K562 (cell line): ENCODE results near the gene AGK. TPM values are rescaled to one million over a fixed set of nuclear protein-coding genes. Genes with fewer than 3 reads are reported as not detected.
A peak's percentile ranks its signal among the peaks of the same experiment; 100 is the strongest.

ENCODE experiments used
- ATAC-seq: fragments of 200-7000 bp; cut with Tn5 transposase; 3 replicates; pipeline ENCODE4 v1.9.1; 2020; ENCODE audit warnings: moderate library complexity
- BruUV-seq: library from RNA; stranded (reverse); fragments of 400-500 nt; replicated peaks from 2 replicates; lab custom pipeline; 2021; lab: Mats Ljungman, UMichigan
- CTCF ChIA-PET: fragments of 300-600 bp; formaldehyde crosslinking; extraction: SDS; loops from one replicate; lab custom pipeline; 2021; ENCODE audit warnings: low intra/inter-chr PET ratio; lab: Yijun Ruan, JAX
- POLR2A ChIA-PET: fragments of 300-600, 350-650 bp; sonication (Branson Sonifier 250); formaldehyde crosslinking; extraction: SDS; loops from one replicate; lab custom pipeline; 2021; ENCODE audit warnings: antibody characterized with exemption, inconsistent platforms; lab: Yijun Ruan, JAX
- DNase-seq, 4 experiments: peaks; one replicate each; pipeline versions ENCODE4 v3.0.0 to v3.0.0-alpha.2; 2011 to 2018; ENCODE audit warnings: low spot score in 3 of 4, mixed read lengths in 3 of 4; ENCODE audit errors: extremely low read depth in 1 of 4
- FAIRE-seq: peaks from 2 replicates; lab custom pipeline; 2011; peaks lifted over from hg19 to GRCh38; lab: Jason Lieb, UNC
- H2AFZ ChIP-seq: 2 replicates; pipeline ENCODE4 v1.6.0; 2011; ENCODE audit warnings: low read depth, low read length, control low read depth, inconsistent platforms
- H3K27ac ChIP-seq: fragments of 200-600 bp; 3 replicates; pipeline ENCODE4 v1.8.0; 2011; ENCODE audit warnings: low read depth, mild to moderate bottlenecking, control low read depth, inconsistent platforms, low read length, moderate library complexity, mixed read lengths; ENCODE audit errors: extremely low read depth
- H3K27me3 ChIP-seq, 2 experiments: fragments of 300-600 bp in 1 of 2; 2 replicates in 1 of 2; 3 replicates in 1 of 2; pipeline versions ENCODE4 v1.6.0 to v1.8.0; 2011; ENCODE audit warnings: inconsistent platforms in 2 of 2, low read length in 2 of 2, mild to moderate bottlenecking in 1 of 2, mixed read lengths in 1 of 2, moderate library complexity in 1 of 2; ENCODE audit not compliant: control insufficient read depth in 2 of 2, insufficient read depth in 2 of 2
- H3K36me3 ChIP-seq: fragments of 300-600 bp; 3 replicates; pipeline ENCODE4 v1.8.0; 2011; ENCODE audit warnings: mild to moderate bottlenecking, low read length, inconsistent platforms; ENCODE audit not compliant: control insufficient read depth, insufficient read depth
- H3K4me1 ChIP-seq, 2 experiments: fragments of 200-600 bp in 1 of 2; replicated peaks in 1 of 2; 2 replicates in 1 of 2; 3 replicates in 1 of 2; pipeline versions ENCODE4 v1.5.1 to v1.8.0; 2011; ENCODE audit warnings: inconsistent platforms in 2 of 2, low read length in 2 of 2, mild to moderate bottlenecking in 1 of 2, mixed read lengths in 1 of 2, moderate library complexity in 1 of 2; ENCODE audit not compliant: control insufficient read depth in 2 of 2, insufficient read depth in 2 of 2
- H3K4me2 ChIP-seq: 2 replicates; pipeline ENCODE4 v1.6.1; 2011; ENCODE audit warnings: low read length, control low read depth, inconsistent platforms, mixed read lengths; ENCODE audit not compliant: insufficient read depth
- H3K4me3 ChIP-seq: fragments of 200-600 bp; sonication (generic), shearing (Covaris generic); 2 replicates; pipeline ENCODE4 v1.5.1; 2016; ENCODE audit warnings: control low read depth, inconsistent platforms
- H3K79me2 ChIP-seq: fragments of 200-600 bp; 3 replicates; pipeline ENCODE4 v1.8.0; 2011; ENCODE audit warnings: low read length, inconsistent platforms; ENCODE audit not compliant: control insufficient read depth, insufficient read depth
- H3K9ac ChIP-seq, 2 experiments: 2 replicates each; pipeline versions ENCODE4 v1.6.0 to v1.6.1; 2011; ENCODE audit warnings: low read depth in 2 of 2, low read length in 2 of 2, control low read depth in 1 of 2, inconsistent platforms in 1 of 2, mild to moderate bottlenecking in 1 of 2, mixed read lengths in 1 of 2; ENCODE audit not compliant: insufficient read depth in 1 of 2
- H3K9me1 ChIP-seq: one replicate; pipeline ENCODE4 v1.6.0; 2011; ENCODE audit warnings: inconsistent platforms, mild to moderate bottlenecking, low read length, moderate library complexity; ENCODE audit not compliant: control insufficient read depth, insufficient read depth
- H3K9me3 ChIP-seq: replicated peaks from 2 replicates; pipeline ENCODE4 v1.5.1; 2011; ENCODE audit warnings: low read depth, low read length, inconsistent platforms; ENCODE audit not compliant: control insufficient read depth, insufficient read depth
- H4K20me1 ChIP-seq: replicated peaks from 2 replicates; pipeline ENCODE4 v1.6.1; 2011; ENCODE audit warnings: low read length, inconsistent platforms, mixed read lengths; ENCODE audit not compliant: control insufficient read depth, insufficient read depth
- HDGF ChIP-seq: fragments of 450-650 bp; IDR thresholded peaks from 2 replicates; pipeline ENCODE4 v1.6.1; 2016
- LEF1 ChIP-seq: fragments of 450-650 bp; IDR thresholded peaks from 2 replicates; pipeline ENCODE4 v1.6.1; 2016; ENCODE audit warnings: mild to moderate bottlenecking
- MCM3 ChIP-seq: fragments of 450-650 bp; IDR thresholded peaks from 2 replicates; pipeline ENCODE4 v1.6.1; 2016
- POLR2G ChIP-seq: fragments of 200-400 bp; formaldehyde crosslinking; IDR thresholded peaks from 2 replicates; pipeline ENCODE4 v1.6.1; 2017; ENCODE audit warnings: low read depth, mild to moderate bottlenecking, antibody characterized with exemption, low read length, moderate library complexity
- YY1 ChIP-seq, 3 experiments: IDR thresholded peaks; 2 replicates each; pipeline ENCODE4 v1.6.1; 2011; ENCODE audit warnings: low read length in 2 of 3, mild to moderate bottlenecking in 2 of 3, moderate library complexity in 2 of 3, borderline replicate concordance in 1 of 3, control low read depth in 1 of 3, low read depth in 1 of 3; ENCODE audit not compliant: insufficient read depth in 3 of 3, insufficient replicate concordance in 2 of 3, control insufficient read depth in 1 of 3, insufficient read length in 1 of 3; ENCODE audit errors: extremely low read depth in 1 of 3
- WGBS: fragments of 100-300 bp; shearing (Covaris generic); methylation state at CpG from one replicate; pipeline ENCODE4 v1.1.6; 2016; ENCODE audit warnings: low coverage, mixed read lengths; ENCODE audit not compliant: insufficient coverage; ENCODE audit errors: missing lambda C conversion rate; 5-methylcytosine and 5-hydroxymethylcytosine counted together
- in situ Hi-C: fragments of 300-500 bp; cut with MboI; formaldehyde crosslinking; loops from 4 replicates; pipeline ENCODE4 v1.15.0; 2018; ENCODE audit warnings: inconsistent platforms, mixed read lengths
- intact Hi-C: fragments of 100-400 bp; cut with micrococcal nuclease; formaldehyde crosslinking; loops from 2 replicates; pipeline ENCODE4 v1.14.2; 2022
- polyA plus RNA-seq, 8 experiments: library from polyadenylated mRNA; depleted of rRNA in 4 of 8; stranded (reverse) in 5 of 8; unstranded in 3 of 8; fragments of >200 nt; fragmentation: Nextera tagmentation in 2 of 8; fragmentation: Illumina TruSeq in 1 of 8; extraction: Ambion mirVana in 2 of 8; extraction: Trizol in 1 of 8; gene quantifications; 2 replicates each; pipeline versions ENCODE4 v1.2.1 to v1.2.3, GENCODE V29; 2011 to 2014; ENCODE audit warnings: inconsistent platforms in 1 of 8, missing spikeins in 1 of 8
- total RNA-seq, 7 experiments: library from RNA; depleted of rRNA in 6 of 7; stranded (reverse); fragments of >200 nt in 6 of 7; fragmentation: Illumina TruSeq in 2 of 7; extraction: Trizol in 2 of 7; gene quantifications; 2 replicates each; pipeline versions ENCODE4 v1.2.1 to v1.2.3, GENCODE V29; 2011 to 2021; ENCODE audit warnings: low replicate concordance in 1 of 7
- TF ChIP-seq, protein P1 (sequence below): sonication (generic); IDR thresholded peaks from 2 replicates; pipeline ENCODE4 v1.6.1; 2016
- TF ChIP-seq, protein P2 (sequence below), 2 experiments: fragments of 450-650 bp in 1 of 2; IDR thresholded peaks; 2 replicates each; pipeline ENCODE4 v1.6.1; 2011 to 2017; ENCODE audit warnings: low read depth in 2 of 2, antibody characterized with exemption in 1 of 2, borderline replicate concordance in 1 of 2, low read length in 1 of 2, mild to moderate bottlenecking in 1 of 2, mixed read lengths in 1 of 2; ENCODE audit not compliant: control insufficient read depth in 1 of 2

Gene AGK
- total and polyA plus RNA-seq, 9 of the 15 experiments (the other 6 are each of a cell fraction or from before 2014, with no cell fraction given) = 50.7 to 128 (median 71.8) TPM

DNA sequence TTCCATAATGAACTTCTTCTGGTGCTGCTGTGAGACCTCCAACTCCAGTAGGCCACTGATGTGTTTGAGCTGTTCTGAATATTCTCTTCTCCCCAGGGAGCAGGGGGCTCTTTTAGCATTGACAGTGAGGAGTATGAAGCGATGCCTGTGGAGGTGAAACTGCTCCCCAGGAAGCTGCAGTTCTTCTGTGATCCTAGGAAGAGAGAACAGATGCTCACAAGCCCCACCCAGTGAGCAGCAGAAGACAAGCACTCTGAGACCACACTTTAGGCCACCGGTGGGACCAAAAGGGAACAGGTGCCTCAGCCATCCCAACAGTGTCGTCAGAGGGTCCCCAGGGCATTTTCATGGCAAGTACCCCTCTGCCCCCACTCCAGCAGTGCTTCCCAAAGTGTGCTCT is 101.5 kb downstream of the AGK start:
- DNase-seq (no peak), ATAC-seq (no peak), FAIRE-seq (no peak)
- Histone ChIP-seq H3K4me3 (no peak overlapping the region), H3K27me3 (no peaks in the 10 kb centered on the region), H4K20me1 (no peaks in the 10 kb centered on the region), H3K9ac (no peak overlapping the region), H3K4me2 (no peak overlapping the region), H3K79me2 (no peaks in the 10 kb centered on the region), H3K27ac (no peak overlapping the region), H3K9me3 (no peaks in the 10 kb centered on the region), H2AFZ (no peak overlapping the region), H3K9me1 (no peaks in the 10 kb centered on the region), H3K4me1 (peaks cover 0 to 2% of the 10 kb centered on the region in 2 experiments; a peak in 1 of 5 replicates), H3K36me3 (peaks cover 64% of the 10 kb centered on the region)
- WGBS = 56% methylated on average over 3 of the region's 3 CpGs
- in situ Hi-C loops (no loop called here), intact Hi-C loops (loop anchor here (5.0 to 10.0 kb wide), 3 partner anchors 100 to 578 kb away; partner anchors contain the start of genes AGK and TMEM178B)
- ChIA-PET CTCF (no interaction called here), POLR2A (interaction anchor here (0.7 to 1.4 kb wide), 2 partner anchors 101 to 638 kb away, joined by 3 read pairs; partner anchors contain the start of genes AGK and MRPS33)
- TF ChIP-seq LEF1 = no peak
- TF ChIP-seq, protein P1, sequence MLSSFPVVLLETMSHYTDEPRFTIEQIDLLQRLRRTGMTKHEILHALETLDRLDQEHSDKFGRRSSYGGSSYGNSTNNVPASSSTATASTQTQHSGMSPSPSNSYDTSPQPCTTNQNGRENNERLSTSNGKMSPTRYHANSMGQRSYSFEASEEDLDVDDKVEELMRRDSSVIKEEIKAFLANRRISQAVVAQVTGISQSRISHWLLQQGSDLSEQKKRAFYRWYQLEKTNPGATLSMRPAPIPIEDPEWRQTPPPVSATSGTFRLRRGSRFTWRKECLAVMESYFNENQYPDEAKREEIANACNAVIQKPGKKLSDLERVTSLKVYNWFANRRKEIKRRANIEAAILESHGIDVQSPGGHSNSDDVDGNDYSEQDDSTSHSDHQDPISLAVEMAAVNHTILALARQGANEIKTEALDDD = no peak
- no TSS peak for BruUV-seq

DNA sequence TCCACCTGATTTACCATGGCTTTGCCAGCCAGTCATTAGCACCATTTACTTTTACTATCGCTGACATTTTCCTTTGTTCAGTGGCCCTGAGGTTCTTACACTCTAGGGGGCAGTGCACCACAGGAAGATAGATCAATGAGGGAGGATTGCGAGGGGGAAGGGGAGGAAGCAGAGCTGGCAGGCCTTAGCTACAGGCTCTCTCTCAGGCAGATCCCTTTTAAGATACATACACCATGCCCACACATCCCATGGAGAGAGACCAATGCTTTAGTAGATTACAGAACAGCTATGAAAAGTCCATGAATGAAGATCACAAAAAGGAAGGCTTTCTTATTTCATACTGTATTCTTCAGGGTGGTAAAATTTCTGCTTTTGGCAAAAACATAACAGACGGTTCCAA is 103.3 kb downstream of the AGK start:
- in situ Hi-C loops = no loop called here
- CTCF ChIA-PET = interaction anchor here (0.6 to 1.2 kb wide), 3 partner anchors 20 to 84 kb away, joined by 3 to 7 read pairs (median 4); partner anchors contain the start of gene SSBP1
- no TSS peak for BruUV-seq
- H3K4me3 ChIP-seq = no peak overlapping the region
- H2AFZ ChIP-seq = peak overlapping the region; percentile 15
- H3K27ac ChIP-seq = no peak overlapping the region
- FAIRE-seq = peak; percentile 80
- WGBS = 33% methylated on average over 3 of the region's 3 CpGs
- H4K20me1 ChIP-seq = no peaks in the 10 kb centered on the region
- no peaks in the 10 kb centered on the region for H3K79me2 ChIP-seq
- H3K9me1 ChIP-seq = no peaks in the 10 kb centered on the region
- POLR2A ChIA-PET = interaction anchor here (0.6 to 1.0 kb wide), 3 partner anchors 14 to 27 kb away, joined by 3 read pairs; no protein-coding TSS in a partner anchor
- no peak overlapping the region for H3K4me2 ChIP-seq
- no peaks in the 10 kb centered on the region for H3K27me3 ChIP-seq
- peaks cover 0 to 2% of the 10 kb centered on the region in 2 experiments; a peak in 1 of 5 replicates for H3K4me1 ChIP-seq
- intact Hi-C loops = loop anchor here (1.0 to 10.0 kb wide), 6 partner anchors 20 to 580 kb away; partner anchors contain the start of genes AGK, SSBP1 and TMEM178B
- no peaks in the 10 kb centered on the region for H3K9me3 ChIP-seq
- peak; percentile 96 for ATAC-seq
- H3K36me3 ChIP-seq = peaks cover 55% of the 10 kb centered on the region
- no peak overlapping the region for H3K9ac ChIP-seq
- peak; percentile 59 to 78 (median 68) for DNase-seq
- TF ChIP-seq YY1 (IDR thresholded peaks at IDR 0.05; ENCODE audit: borderline replicate concordance in 1 of 3, control insufficient read depth in 1 of 3, extremely low read depth in 1 of 3, insufficient read depth in 3 of 3, insufficient read length in 1 of 3, insufficient replicate concordance in 2 of 3, low read depth in 1 of 3, low read length in 2 of 3) (no peak), POLR2G (no peak), MCM3 (no peak), HDGF (no peak)
- TF ChIP-seq, protein P2, sequence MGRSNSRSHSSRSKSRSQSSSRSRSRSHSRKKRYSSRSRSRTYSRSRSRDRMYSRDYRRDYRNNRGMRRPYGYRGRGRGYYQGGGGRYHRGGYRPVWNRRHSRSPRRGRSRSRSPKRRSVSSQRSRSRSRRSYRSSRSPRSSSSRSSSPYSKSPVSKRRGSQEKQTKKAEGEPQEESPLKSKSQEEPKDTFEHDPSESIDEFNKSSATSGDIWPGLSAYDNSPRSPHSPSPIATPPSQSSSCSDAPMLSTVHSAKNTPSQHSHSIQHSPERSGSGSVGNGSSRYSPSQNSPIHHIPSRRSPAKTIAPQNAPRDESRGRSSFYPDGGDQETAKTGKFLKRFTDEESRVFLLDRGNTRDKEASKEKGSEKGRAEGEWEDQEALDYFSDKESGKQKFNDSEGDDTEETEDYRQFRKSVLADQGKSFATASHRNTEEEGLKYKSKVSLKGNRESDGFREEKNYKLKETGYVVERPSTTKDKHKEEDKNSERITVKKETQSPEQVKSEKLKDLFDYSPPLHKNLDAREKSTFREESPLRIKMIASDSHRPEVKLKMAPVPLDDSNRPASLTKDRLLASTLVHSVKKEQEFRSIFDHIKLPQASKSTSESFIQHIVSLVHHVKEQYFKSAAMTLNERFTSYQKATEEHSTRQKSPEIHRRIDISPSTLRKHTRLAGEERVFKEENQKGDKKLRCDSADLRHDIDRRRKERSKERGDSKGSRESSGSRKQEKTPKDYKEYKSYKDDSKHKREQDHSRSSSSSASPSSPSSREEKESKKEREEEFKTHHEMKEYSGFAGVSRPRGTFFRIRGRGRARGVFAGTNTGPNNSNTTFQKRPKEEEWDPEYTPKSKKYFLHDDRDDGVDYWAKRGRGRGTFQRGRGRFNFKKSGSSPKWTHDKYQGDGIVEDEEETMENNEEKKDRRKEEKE (IDR thresholded peaks at IDR 0.05; ENCODE audit: borderline replicate concordance in 1 of 2, control insufficient read depth in 1 of 2, low read depth in 2 of 2, low read length in 1 of 2) = no peak
